NCI-H2029 treated with DMSO at 0.1 percent for 48 hours (cell line): Measurements from ENCODE around the gene ACVRL1.
"Not testable (repeated sequence)": the region's sequence is repeated elsewhere in the genome, so short reads cannot be mapped to it uniquely, and the experiment has no call there.

Experiments used
- DNase-seq: peaks from one replicate; lab custom pipeline; 2025; lab: John Stamatoyannopoulos, UW

The ACVRL1 gene

GRCh38 chr12:51874486-51874885 lies 32.8 kb upstream of the ACVRL1 start:
- no peak for DNase-seq

DNA sequence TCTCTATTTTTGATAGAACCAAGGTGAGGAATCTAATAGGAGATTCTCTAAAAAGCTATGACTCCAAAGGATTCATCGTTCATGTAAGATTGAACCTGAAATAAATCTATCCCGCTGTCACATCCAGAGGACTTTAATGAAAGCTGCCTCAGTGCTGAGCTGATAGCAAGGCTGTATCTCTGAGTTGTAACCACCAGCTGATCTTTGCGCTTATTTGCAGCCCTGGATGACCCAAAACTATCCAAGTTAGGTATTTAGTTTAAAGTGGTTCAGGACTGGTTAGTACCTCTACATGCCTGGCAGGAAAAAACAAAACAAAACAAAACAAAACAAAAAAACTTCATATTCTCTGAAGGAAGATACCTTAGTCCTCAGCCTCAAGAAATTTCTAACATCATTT lies 28.2 kb upstream of the ACVRL1 start:
- no peak for DNase-seq

DNA sequence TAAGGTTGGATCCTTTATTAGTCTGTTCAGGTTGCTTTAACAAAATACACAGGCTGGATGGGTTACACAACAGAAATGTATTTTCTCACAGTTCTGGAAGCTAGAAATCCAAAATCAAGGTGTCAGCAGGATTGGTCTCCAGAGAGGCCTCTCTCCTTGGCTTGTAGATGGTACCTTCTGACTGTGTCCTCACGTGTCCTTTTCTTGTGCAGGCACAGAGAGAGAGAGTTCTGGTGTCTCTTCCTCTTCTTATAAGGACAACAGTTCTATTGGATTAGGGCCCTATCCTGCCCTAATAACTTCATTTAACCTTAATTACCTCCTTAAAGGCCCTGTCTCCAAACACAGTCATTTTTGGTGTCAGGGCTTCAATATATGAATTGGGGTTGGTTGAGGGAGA lies 24.0 kb upstream of the ACVRL1 start:
- DNase-seq = no peak

- no peak for DNase-seq
Observed at GRCh38 chr12:51883998-51884675, 23.2 kb upstream of the ACVRL1 start.

DNA sequence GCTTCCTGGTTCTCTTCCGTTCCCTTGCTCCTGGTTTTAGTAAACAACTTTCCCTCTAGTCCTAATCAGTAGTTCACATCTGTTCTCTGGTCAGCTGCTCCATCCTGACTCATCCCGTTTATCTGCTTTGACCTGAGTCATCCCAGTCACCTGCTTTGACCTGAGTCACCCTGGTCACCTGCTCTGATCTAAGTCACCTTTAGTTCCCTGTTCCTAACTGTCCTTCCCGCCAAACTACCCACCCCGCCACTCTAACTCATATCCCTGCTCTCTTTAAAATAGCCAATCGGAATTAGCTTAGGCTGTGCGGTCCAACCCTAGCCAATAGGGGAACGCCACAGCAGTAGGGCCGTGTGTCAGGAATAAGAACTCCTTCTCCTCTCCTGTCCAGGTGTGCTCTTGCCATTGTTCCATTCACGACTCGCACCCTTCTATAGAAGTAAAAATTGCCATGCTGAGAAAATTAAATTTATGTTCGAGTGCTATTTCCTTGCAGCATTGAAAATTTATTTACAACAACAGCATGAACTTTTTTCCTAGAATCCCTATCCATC lies 22.6 kb upstream of the ACVRL1 start:
- no peak for DNase-seq

DNA sequence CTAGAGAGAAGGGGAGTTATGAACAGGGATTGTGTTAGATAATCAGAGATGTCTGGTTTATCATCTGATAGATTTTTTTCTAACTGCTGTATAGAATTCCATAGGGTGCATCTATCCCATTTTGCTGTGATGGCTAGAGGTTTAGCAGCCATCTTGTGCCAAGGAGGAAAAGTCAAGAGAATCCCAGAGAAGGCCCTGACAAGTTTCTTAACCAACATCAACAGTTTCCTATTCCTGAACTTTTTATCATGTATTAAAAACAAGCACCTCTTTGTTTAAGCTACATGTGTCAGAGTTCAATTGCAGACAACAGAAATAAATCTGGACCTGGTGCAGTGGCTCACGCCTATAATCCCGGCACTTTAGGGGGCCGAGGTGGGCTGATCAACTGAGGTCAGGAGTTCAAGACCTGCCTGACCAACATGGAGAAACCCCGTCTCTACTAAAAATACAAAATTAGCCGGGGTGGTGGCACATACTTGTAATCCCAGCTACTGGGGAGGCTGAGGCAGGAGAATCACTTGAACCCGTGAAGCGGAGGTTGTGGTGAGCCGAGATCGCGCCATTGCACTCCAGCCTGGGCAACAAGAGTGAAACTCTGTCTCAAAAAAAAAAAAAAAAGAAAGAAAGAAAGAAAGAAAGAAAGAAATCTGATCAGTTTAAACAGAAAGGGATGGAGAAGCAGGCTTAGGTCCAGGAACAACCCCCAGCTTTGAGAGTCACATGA lies 21.8 kb upstream of the ACVRL1 start:
- DNase-seq = not testable (repeated sequence)

DNA sequence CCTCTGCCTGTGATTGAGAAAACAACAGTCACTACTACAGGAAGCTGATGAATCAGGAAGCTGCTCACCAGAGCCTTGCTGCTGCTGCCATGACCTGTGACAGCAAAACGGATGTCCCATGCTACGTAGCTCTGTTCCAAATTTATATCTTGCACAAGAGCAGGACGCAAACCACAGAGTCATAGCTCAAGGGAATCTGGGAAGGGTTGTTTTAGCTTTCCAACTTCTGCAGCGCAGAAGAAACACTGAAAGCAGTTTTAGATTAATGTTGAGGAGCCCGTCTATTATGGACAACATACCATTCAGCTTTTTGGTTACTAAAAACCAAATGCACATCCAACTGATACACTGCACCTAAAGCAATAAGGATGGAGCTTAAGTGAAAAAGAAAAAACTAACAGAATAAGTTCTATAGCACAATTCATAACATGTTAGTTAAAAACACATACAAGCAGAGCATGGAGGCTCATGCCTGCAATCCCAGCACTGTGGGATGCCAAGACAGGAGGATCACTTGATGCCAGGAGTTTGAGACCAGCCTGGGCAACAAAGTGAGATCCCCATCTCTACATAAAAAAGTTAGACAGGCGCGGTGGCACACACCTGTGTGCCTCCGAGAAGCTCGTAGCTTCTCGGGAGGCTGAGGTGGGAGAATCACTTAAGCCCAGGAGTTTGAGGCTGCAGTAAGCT lies 21.1 kb upstream of the ACVRL1 start:
- no peak for DNase-seq

DNA sequence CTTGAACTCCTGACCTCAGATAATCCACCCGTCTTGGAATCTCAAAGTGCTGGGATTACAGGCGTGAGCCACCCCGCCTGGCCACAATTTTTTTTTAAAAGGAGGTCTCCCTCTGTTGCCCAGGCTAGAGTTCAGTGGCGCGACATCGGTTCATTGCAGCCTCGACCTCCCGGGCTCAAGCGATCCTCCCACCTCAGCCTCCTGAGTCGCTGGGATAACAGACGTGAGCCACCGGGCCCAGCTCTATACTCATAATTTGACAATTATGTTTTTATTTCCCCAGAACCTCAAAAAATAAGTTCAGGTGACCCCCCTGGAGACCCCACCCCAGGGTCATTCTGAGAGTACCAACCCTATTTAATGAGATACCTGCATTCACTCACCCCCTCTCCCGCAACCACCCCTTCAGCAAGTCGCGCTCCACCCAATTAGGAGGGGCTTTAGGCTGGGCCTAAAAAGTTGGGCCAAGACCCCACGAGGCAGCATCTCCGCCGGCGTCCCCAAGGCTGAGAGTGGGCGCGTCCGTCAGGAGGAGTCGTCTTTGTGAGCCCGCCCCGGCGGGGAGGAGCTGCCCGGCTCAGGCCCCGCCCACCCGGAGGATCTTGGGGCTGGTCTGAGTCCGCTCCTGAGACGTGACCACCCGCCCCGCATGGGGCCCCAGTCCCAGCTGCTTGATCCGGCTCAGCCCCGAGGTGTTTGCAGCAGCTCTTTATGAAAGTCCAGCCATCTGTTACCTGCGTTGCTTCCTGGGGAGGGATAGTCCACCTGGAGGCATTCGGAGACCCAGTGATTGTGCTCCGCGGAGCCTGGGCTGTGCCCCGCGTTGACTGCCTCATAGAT lies 19.6 kb upstream of the ACVRL1 start, which contains the start of gene ANKRD33:
Gene ANKRD33, plus strand, starts transcription at position 628 of the 840 bp plus-strand sequence. Its CDS starts 84 bp downstream, at position 712.
- no peak for DNase-seq

DNA sequence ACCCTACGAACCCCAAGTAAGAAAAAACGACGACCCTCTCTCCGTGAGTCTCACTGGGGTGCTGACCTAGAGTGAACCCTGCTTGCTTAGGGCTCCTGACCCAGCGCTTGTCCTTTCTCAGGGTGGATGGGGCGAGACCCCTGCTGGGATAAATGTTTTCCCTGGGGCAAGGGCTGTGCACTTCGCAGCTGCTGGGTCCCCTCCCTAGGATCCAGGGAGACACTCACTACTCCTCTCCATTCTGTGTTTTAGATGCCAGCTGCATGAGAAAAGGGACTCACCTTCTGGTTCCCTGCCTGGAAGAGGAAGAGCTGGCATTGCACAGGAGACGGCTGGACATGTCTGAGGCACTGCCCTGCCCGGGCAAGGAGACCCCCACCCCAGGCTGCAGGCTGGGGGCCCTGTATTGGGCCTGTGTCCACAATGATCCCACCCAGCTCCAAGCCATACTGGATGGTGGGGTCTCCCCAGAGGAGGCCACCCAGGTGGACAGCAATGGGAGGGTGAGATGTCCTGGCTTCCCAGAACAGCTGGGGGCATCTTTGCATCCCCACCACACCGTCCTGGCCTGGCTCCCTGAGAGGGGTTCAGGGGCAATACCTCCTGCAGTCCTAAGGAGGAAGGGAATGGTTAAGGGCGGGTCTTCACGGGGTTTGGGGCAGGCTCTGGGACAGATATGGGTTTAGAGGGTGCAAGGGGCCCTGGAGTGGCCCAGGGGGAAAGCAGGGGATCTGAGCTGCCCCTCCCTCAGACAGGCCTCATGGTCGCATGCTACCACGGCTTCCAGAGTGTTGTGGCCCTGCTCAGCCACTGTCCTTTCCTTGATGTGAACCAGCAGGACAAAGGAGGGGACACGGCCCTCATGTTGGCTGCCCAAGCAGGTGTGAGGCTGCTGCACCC lies 18.7 kb upstream of the ACVRL1 start:
- no peak for DNase-seq

GRCh38 chr12:51889216-51890132 lies 17.8 kb upstream of the ACVRL1 start:
- DNase-seq = no peak

GRCh38 chr12:51890133-51890464 lies 17.2 kb upstream of the ACVRL1 start:
- DNase-seq = no peak

GRCh38 chr12:51890511-51891171 lies 16.7 kb upstream of the ACVRL1 start:
- no peak for DNase-seq

DNA sequence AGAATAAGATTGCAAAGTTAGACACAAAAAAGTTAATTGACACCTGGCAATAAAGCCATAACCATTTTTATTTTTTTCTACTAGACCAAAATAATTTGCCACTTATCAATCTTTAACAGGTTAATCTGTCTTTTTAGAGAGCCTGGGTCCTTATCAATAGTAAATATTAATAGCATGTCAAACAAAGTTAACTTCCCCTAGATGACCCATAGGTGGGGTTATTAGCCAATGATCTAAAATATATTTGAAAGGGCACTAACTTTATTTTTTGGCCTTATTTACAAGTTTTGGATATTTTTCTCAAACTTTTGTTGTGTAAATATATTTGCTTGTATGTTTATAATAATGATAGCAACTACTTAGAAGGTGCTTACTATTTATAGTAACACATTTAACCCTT lies 15.5 kb upstream of the ACVRL1 start:
- DNase-seq = no peak

DNA sequence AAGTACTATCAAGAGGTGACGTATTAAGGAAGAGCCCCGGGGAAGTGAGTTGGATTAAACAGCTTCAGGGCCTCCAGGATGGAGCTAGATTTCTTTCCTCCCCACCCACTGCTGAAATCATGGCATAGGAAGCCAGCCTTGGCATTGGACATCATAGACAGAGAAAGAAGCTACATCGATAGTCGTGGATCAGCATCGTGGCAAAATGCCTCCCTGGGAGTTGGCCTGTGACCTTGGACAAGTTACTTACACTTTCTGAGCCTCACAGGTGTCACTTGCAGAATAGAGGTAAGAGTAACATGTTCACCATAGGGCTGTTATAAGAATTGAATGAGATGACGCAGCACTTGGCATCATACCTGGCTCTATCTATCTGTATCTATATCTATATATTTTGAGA lies 13.5 kb upstream of the ACVRL1 start:
- DNase-seq = no peak

DNA sequence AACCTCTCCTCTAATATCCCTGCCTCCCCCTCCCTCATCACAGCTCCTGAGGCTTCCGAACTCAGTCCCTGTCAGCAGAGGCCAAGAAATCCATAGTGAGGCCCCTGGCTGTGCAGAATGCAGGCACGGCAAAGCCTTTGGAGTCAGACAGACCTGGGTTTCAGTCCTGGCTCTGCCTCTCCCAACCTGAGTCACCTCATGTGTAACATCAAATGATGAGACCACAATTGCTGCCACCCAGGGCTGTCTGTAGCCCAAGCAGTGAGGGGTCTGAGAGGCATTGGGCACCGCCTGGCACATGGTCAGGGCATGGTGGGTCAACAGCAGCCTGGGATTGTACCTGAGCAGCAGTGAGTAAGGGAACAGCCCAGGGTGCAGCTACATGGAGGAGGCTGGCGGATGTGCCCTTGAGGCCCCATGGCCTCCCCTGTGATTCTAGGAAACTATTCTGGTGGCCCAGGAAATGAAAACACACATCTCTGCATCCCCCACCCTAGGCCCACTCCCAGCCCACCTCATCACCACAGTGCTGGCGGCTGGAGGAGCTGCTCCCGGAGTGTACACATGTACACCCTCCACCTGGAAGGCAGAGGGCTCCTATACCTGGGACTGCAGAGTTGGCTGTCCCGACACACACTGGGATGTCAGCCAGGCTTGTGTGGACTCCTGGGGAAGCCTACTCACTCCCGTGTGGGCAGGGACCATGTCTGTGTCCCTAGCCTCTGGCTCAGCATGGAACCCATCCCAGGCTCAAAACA lies 11.7 kb upstream of the ACVRL1 start:
- no peak for DNase-seq

DNA sequence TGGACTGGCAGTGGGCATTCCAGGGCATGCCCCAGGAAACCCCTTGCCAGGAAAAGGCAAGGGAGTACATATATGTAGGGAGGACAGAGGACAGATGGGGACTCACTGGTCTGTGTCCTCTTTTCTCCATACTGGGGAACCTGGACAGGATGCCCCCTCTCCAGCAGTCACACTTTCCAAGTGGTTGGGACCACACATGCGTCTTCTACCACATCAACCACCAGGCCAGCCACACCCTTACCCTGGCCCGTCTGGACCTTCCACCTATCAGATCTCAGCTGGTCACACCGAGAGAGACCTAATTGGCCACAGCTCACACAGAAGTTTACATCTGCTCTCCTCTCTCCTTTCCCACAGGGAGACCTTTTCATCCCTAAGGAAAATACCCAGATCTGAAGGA lies 11.1 kb upstream of the ACVRL1 start:
- DNase-seq = no peak

GRCh38 chr12:51897181-51897580 lies 10.1 kb upstream of the ACVRL1 start:
- no peak for DNase-seq

DNA sequence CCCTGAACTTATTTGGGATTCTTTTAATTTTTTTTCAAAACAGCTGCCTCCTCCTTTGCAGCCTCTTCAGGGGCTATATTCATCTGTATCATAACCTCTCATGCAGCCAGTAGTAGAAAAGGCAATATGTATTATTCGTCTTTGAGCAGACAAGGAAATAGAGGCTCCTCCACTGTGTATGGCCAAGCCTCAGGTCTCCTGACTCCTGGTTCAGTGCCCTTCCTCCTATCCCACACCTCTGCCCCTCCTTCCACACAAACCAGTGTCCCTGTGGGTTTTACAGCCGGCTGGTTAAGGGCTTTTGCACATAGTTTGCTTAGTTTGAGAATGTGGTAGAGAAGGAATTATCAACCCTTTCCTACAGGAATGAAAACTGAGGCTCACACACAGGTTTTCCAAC lies 8.8 kb upstream of the ACVRL1 start:
- no peak for DNase-seq

DNA sequence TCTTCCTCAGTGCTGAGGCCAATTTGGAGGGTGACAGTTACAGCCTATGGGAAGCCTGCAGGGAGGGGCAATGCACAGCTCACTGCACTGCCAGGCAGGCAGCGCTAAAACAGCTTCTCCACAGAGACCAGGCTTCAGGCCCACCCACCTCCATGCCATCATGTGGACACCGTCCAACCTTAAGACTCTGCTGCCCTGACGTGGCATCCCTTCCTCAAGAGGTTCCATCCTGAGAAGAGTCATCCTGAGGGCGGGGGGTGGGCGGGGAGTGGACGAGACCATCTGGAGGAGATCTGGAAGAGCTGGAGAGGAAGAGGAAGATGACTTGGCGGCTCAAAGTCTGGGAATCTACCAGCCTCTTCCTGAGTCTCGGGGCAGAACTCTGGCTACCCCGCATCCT lies 8.4 kb upstream of the ACVRL1 start:
- DNase-seq = no peak
